K562 (cell line): ENCODE results near the gene CLTB. TPM values are rescaled to one million over a fixed set of nuclear protein-coding genes. Genes with fewer than 3 reads are reported as not detected.
A peak's percentile ranks its signal among the peaks of the same experiment; 100 is the strongest.

Source experiments
- ATAC-seq: fragments of 200-7000 bp; cut with Tn5 transposase; 3 replicates; pipeline ENCODE4 v1.9.1; 2020; ENCODE audit warnings: moderate library complexity
- BruUV-seq: library from RNA; stranded (reverse); fragments of 400-500 nt; replicated peaks from 2 replicates; lab custom pipeline; 2021; lab: Mats Ljungman, UMichigan
- CTCF ChIA-PET: fragments of 300-600 bp; formaldehyde crosslinking; extraction: SDS; loops from one replicate; lab custom pipeline; 2021; ENCODE audit warnings: low intra/inter-chr PET ratio; lab: Yijun Ruan, JAX
- POLR2A ChIA-PET: fragments of 300-600, 350-650 bp; sonication (Branson Sonifier 250); formaldehyde crosslinking; extraction: SDS; loops from one replicate; lab custom pipeline; 2021; ENCODE audit warnings: antibody characterized with exemption, inconsistent platforms; lab: Yijun Ruan, JAX
- DNase-seq, 4 experiments: peaks; one replicate each; pipeline versions ENCODE4 v3.0.0 to v3.0.0-alpha.2; 2011 to 2018; ENCODE audit warnings: low spot score in 3 of 4, mixed read lengths in 3 of 4; ENCODE audit errors: extremely low read depth in 1 of 4
- FAIRE-seq: peaks from 2 replicates; lab custom pipeline; 2011; peaks lifted over from hg19 to GRCh38; lab: Jason Lieb, UNC
- H2AFZ ChIP-seq: 2 replicates; pipeline ENCODE4 v1.6.0; 2011; ENCODE audit warnings: low read depth, low read length, control low read depth, inconsistent platforms
- H3K27ac ChIP-seq: fragments of 200-600 bp; 3 replicates; pipeline ENCODE4 v1.8.0; 2011; ENCODE audit warnings: low read depth, mild to moderate bottlenecking, control low read depth, inconsistent platforms, low read length, moderate library complexity, mixed read lengths; ENCODE audit errors: extremely low read depth
- H3K27me3 ChIP-seq, 2 experiments: fragments of 300-600 bp in 1 of 2; 2 replicates in 1 of 2; 3 replicates in 1 of 2; pipeline versions ENCODE4 v1.6.0 to v1.8.0; 2011; ENCODE audit warnings: inconsistent platforms in 2 of 2, low read length in 2 of 2, mild to moderate bottlenecking in 1 of 2, mixed read lengths in 1 of 2, moderate library complexity in 1 of 2; ENCODE audit not compliant: control insufficient read depth in 2 of 2, insufficient read depth in 2 of 2
- H3K36me3 ChIP-seq: fragments of 300-600 bp; 3 replicates; pipeline ENCODE4 v1.8.0; 2011; ENCODE audit warnings: mild to moderate bottlenecking, low read length, inconsistent platforms; ENCODE audit not compliant: control insufficient read depth, insufficient read depth
- H3K4me1 ChIP-seq, 2 experiments: fragments of 200-600 bp in 1 of 2; replicated peaks in 1 of 2; 2 replicates in 1 of 2; 3 replicates in 1 of 2; pipeline versions ENCODE4 v1.5.1 to v1.8.0; 2011; ENCODE audit warnings: inconsistent platforms in 2 of 2, low read length in 2 of 2, mild to moderate bottlenecking in 1 of 2, mixed read lengths in 1 of 2, moderate library complexity in 1 of 2; ENCODE audit not compliant: control insufficient read depth in 2 of 2, insufficient read depth in 2 of 2
- H3K4me2 ChIP-seq: 2 replicates; pipeline ENCODE4 v1.6.1; 2011; ENCODE audit warnings: low read length, control low read depth, inconsistent platforms, mixed read lengths; ENCODE audit not compliant: insufficient read depth
- H3K4me3 ChIP-seq: fragments of 200-600 bp; sonication (generic), shearing (Covaris generic); 2 replicates; pipeline ENCODE4 v1.5.1; 2016; ENCODE audit warnings: control low read depth, inconsistent platforms
- H3K79me2 ChIP-seq: fragments of 200-600 bp; 3 replicates; pipeline ENCODE4 v1.8.0; 2011; ENCODE audit warnings: low read length, inconsistent platforms; ENCODE audit not compliant: control insufficient read depth, insufficient read depth
- H3K9ac ChIP-seq, 2 experiments: 2 replicates each; pipeline versions ENCODE4 v1.6.0 to v1.6.1; 2011; ENCODE audit warnings: low read depth in 2 of 2, low read length in 2 of 2, control low read depth in 1 of 2, inconsistent platforms in 1 of 2, mild to moderate bottlenecking in 1 of 2, mixed read lengths in 1 of 2; ENCODE audit not compliant: insufficient read depth in 1 of 2
- H3K9me1 ChIP-seq: one replicate; pipeline ENCODE4 v1.6.0; 2011; ENCODE audit warnings: inconsistent platforms, mild to moderate bottlenecking, low read length, moderate library complexity; ENCODE audit not compliant: control insufficient read depth, insufficient read depth
- H3K9me3 ChIP-seq: replicated peaks from 2 replicates; pipeline ENCODE4 v1.5.1; 2011; ENCODE audit warnings: low read depth, low read length, inconsistent platforms; ENCODE audit not compliant: control insufficient read depth, insufficient read depth
- H4K20me1 ChIP-seq: replicated peaks from 2 replicates; pipeline ENCODE4 v1.6.1; 2011; ENCODE audit warnings: low read length, inconsistent platforms, mixed read lengths; ENCODE audit not compliant: control insufficient read depth, insufficient read depth
- CBX8 ChIP-seq: fragments of 200-600 bp; sonication (generic); IDR thresholded peaks from 2 replicates; pipeline ENCODE4 v1.6.1; 2012; ENCODE audit warnings: borderline replicate concordance, mixed run types, low read depth, mild to moderate bottlenecking, moderate library complexity, mixed read lengths, low read length, control low read depth, inconsistent platforms; ENCODE audit not compliant: poor library complexity, severe bottlenecking; ENCODE audit errors: extremely low read depth
- FUS ChIP-seq: fragments of 200-400 bp; formaldehyde crosslinking; optimal IDR thresholded peaks from 2 replicates; pipeline ENCODE3; 2017; ENCODE audit warnings: low read depth, low read length
- GTF2F1 ChIP-seq: IDR thresholded peaks from 2 replicates; pipeline ENCODE4 v1.6.1; 2011; ENCODE audit warnings: low read depth, low read length, improper control_type of control experiment
- LCOR ChIP-seq: sonication (generic); formaldehyde crosslinking; IDR thresholded peaks from 2 replicates; pipeline ENCODE4 v1.8.0; 2022; ENCODE audit warnings: mild to moderate bottlenecking, missing genetic modification reagents
- PURB ChIP-seq: sonication (generic); formaldehyde crosslinking; IDR thresholded peaks from 2 replicates; pipeline ENCODE4 v1.9.0; 2021; ENCODE audit warnings: low read depth, mild to moderate bottlenecking, missing genetic modification reagents
- SMARCE1 ChIP-seq: fragments of 450-650 bp; IDR thresholded peaks from 2 replicates; pipeline ENCODE4 v1.7.1; 2016; ENCODE audit warnings: mild to moderate bottlenecking
- SREBF1 ChIP-seq: fragments of 150-350 bp; IDR thresholded peaks from 2 replicates; pipeline ENCODE4 v1.6.1; 2014; ENCODE audit warnings: antibody characterized with exemption, low read depth, low read length, borderline replicate concordance
- SRSF7 ChIP-seq: fragments of 200-400 bp; formaldehyde crosslinking; optimal IDR thresholded peaks from 2 replicates; pipeline ENCODE3; 2017; ENCODE audit warnings: mild to moderate bottlenecking, low read depth, low read length
- XRCC5 ChIP-seq: fragments of 200-400 bp; formaldehyde crosslinking; IDR thresholded peaks from 2 replicates; pipeline ENCODE4 v1.6.1; 2017; ENCODE audit warnings: low read depth, mild to moderate bottlenecking, low read length
- ZNF253 ChIP-seq: fragments of 250-450 bp; sonication (Bioruptor Pico); conservative IDR thresholded peaks from 2 replicates; pipeline ENCODE4 v1.6.1; 2021; ENCODE audit warnings: mild to moderate bottlenecking
- ZNF282 ChIP-seq: sonication (generic); formaldehyde crosslinking; IDR thresholded peaks from 2 replicates; pipeline ENCODE4 v1.8.1; 2023; ENCODE audit warnings: missing genetic modification reagents
- ZNF707 ChIP-seq: fragments of 250-450 bp; sonication (Bioruptor Pico); conservative IDR thresholded peaks from 2 replicates; pipeline ENCODE4 v1.8.0; 2022; ENCODE audit warnings: inconsistent platforms, mild to moderate bottlenecking, moderate library complexity
- ZSCAN29 ChIP-seq: fragments of 450-650 bp; IDR thresholded peaks from 2 replicates; pipeline ENCODE4 v1.6.1; 2017
- WGBS: fragments of 100-300 bp; shearing (Covaris generic); methylation state at CpG from one replicate; pipeline ENCODE4 v1.1.6; 2016; ENCODE audit warnings: low coverage, mixed read lengths; ENCODE audit not compliant: insufficient coverage; ENCODE audit errors: missing lambda C conversion rate; 5-methylcytosine and 5-hydroxymethylcytosine counted together
- in situ Hi-C: fragments of 300-500 bp; cut with MboI; formaldehyde crosslinking; loops from 4 replicates; pipeline ENCODE4 v1.15.0; 2018; ENCODE audit warnings: inconsistent platforms, mixed read lengths
- intact Hi-C: fragments of 100-400 bp; cut with micrococcal nuclease; formaldehyde crosslinking; loops from 2 replicates; pipeline ENCODE4 v1.14.2; 2022
- polyA plus RNA-seq, 8 experiments: library from polyadenylated mRNA; depleted of rRNA in 4 of 8; stranded (reverse) in 5 of 8; unstranded in 3 of 8; fragments of >200 nt; fragmentation: Nextera tagmentation in 2 of 8; fragmentation: Illumina TruSeq in 1 of 8; extraction: Ambion mirVana in 2 of 8; extraction: Trizol in 1 of 8; gene quantifications; 2 replicates each; pipeline versions ENCODE4 v1.2.1 to v1.2.3, GENCODE V29; 2011 to 2014; ENCODE audit warnings: inconsistent platforms in 1 of 8, missing spikeins in 1 of 8
- total RNA-seq, 7 experiments: library from RNA; depleted of rRNA in 6 of 7; stranded (reverse); fragments of >200 nt in 6 of 7; fragmentation: Illumina TruSeq in 2 of 7; extraction: Trizol in 2 of 7; gene quantifications; 2 replicates each; pipeline versions ENCODE4 v1.2.1 to v1.2.3, GENCODE V29; 2011 to 2021; ENCODE audit warnings: low replicate concordance in 1 of 7
- TF ChIP-seq, protein P1 (sequence below): fragments of 450-650 bp; IDR thresholded peaks from 2 replicates; pipeline ENCODE4 v1.6.1; 2016
- TF ChIP-seq, protein P2 (sequence below): fragments of 250-450 bp; sonication (Bioruptor Pico); IDR thresholded peaks from 2 replicates; pipeline ENCODE4 v1.4.0; 2020; ENCODE audit warnings: mild to moderate bottlenecking, moderate library complexity

CLTB gene
- total and polyA plus RNA-seq, 9 of the 15 experiments (the other 6 are each of a cell fraction or from before 2014, with no cell fraction given) = 1.8 to 117 (median 39.0) TPM

DNA sequence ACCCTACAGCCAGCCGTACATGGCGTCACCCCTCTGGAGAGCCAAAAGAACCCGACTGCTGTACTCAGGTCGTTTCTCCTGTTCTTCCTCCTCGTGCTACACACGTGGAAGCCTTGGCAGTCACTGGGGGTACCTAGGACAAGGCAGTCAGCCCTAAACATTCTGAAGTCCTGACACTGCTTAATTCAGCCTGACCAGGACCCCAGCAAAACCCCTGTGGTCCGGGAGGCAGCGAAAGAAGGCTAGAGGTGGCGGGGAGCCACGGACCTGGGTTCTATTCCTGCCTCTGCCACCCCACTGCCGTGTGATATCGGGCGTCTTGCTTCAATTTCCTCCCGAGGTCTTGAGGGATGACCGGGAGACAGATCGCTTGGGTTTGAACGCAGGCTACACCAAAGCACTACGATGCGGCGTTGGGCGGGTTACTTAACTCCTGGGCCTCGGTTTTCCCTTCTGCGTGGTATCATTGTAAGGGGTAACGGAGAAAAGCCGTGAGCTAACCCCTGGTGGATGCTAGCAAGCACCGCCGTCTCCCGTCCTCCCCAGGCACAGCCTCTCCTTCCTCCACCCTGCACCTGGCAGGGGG is 51.5 kb downstream of the CLTB start (continued):
- TF ChIP-seq FUS (no peak), LCOR (no peak), ZNF282 (CRISPR knock-in tag) (no peak), ZNF707 (CRISPR knock-in tag) (no peak), SREBF1 (no peak), SMARCE1 (no peak), SRSF7 (no peak), PURB (CRISPR knock-in tag) (no peak)

DNA sequence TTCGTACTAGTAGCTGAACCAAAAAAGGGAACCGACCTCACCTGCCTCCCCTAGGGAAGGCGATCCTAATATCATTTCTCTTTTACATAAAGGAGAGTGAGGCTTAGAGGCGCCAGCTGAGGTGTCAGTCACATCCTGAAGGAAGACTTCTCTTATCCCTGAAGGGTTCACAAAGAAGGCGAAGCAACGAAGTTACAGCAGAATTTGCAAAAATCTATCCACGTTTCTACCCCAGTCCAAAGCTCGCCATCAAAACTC is 54.2 kb downstream of the CLTB start:
- FAIRE-seq (peak; percentile 15), DNase-seq (no peak), ATAC-seq (peak; percentile 20)
- POLR2A ChIA-PET = interaction anchor here (0.7 to 3.7 kb wide), 7 partner anchors 10 to 801 kb away, joined by 3 to 23 read pairs (median 5); partner anchors contain the start of genes CLTB, HIGD2A and NOP16
- Histone ChIP-seq H4K20me1 (no peaks in the 10 kb centered on the region), H3K36me3 (peaks cover 22% of the 10 kb centered on the region; the same call in 2 of the 3 replicates), H3K4me3 (peak overlapping the region; percentile 96), H2AFZ (peak overlapping the region; percentile 99), H3K9ac (peak overlapping the region; percentile 81 to 99), H3K79me2 (peaks cover 36% of the 10 kb centered on the region), H3K9me1 (no peaks in the 10 kb centered on the region), H3K4me2 (peak overlapping the region; percentile 98), H3K27me3 (no peaks in the 10 kb centered on the region), H3K27ac (peak overlapping the region; percentile 25; the same call in 2 of the 3 replicates), H3K4me1 (peaks cover 9 to 18% of the 10 kb centered on the region in 2 experiments; a peak in 4 of 5 replicates), H3K9me3 (no peaks in the 10 kb centered on the region)
- in situ Hi-C loops (no loop called here), intact Hi-C loops (no loop called here)
- WGBS = 15% methylated on average over 8 of the region's 8 CpGs
- BruUV-seq = no TSS peak
- CTCF ChIA-PET = no interaction called here
- TF ChIP-seq ZSCAN29 = no peak
- no peak for TF ChIP-seq CBX8
- TF ChIP-seq, protein P1, sequence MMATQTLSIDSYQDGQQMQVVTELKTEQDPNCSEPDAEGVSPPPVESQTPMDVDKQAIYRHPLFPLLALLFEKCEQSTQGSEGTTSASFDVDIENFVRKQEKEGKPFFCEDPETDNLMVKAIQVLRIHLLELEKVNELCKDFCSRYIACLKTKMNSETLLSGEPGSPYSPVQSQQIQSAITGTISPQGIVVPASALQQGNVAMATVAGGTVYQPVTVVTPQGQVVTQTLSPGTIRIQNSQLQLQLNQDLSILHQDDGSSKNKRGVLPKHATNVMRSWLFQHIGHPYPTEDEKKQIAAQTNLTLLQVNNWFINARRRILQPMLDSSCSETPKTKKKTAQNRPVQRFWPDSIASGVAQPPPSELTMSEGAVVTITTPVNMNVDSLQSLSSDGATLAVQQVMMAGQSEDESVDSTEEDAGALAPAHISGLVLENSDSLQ = peak; percentile 65
- TF ChIP-seq XRCC5 = 0 out of 2 replicates have a peak, but pooled peaks have one; percentile 4
- TF ChIP-seq ZNF253 (CRISPR knock-in tag) = no peak
- TF ChIP-seq, protein P2, sequence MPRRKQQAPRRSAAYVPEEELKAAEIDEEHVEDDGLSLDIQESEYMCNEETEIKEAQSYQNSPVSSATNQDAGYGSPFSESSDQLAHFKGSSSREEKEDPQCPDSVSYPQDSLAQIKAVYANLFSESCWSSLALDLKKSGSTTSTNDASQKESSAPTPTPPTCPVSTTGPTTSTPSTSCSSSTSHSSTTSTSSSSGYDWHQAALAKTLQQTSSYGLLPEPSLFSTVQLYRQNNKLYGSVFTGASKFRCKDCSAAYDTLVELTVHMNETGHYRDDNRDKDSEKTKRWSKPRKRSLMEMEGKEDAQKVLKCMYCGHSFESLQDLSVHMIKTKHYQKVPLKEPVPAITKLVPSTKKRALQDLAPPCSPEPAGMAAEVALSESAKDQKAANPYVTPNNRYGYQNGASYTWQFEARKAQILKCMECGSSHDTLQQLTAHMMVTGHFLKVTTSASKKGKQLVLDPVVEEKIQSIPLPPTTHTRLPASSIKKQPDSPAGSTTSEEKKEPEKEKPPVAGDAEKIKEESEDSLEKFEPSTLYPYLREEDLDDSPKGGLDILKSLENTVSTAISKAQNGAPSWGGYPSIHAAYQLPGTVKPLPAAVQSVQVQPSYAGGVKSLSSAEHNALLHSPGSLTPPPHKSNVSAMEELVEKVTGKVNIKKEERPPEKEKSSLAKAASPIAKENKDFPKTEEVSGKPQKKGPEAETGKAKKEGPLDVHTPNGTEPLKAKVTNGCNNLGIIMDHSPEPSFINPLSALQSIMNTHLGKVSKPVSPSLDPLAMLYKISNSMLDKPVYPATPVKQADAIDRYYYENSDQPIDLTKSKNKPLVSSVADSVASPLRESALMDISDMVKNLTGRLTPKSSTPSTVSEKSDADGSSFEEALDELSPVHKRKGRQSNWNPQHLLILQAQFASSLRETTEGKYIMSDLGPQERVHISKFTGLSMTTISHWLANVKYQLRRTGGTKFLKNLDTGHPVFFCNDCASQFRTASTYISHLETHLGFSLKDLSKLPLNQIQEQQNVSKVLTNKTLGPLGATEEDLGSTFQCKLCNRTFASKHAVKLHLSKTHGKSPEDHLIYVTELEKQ = no peak
- TF ChIP-seq GTF2F1 = no peak
